GM23338 (cell line): ENCODE data around the gene PPP1R7. TPM values are rescaled to one million over a fixed set of nuclear protein-coding genes. Genes with fewer than 3 reads are reported as not detected.

Experiments
- ATAC-seq: fragments of 200-7000 bp; cut with Tn5 transposase; 3 replicates; pipeline ENCODE4 v1.9.1; 2020
- DNase-seq: peaks from one replicate; pipeline ENCODE4 v3.0.0-alpha.2; 2015; ENCODE audit warnings: low spot score
- H2AFZ ChIP-seq: fragments of 200-600 bp; sonication (generic); 2 replicates; pipeline ENCODE4 v1.8.0; 2016; ENCODE audit warnings: antibody characterized with exemption, mild to moderate bottlenecking, moderate library complexity
- H3F3A ChIP-seq: fragments of 200-600 bp; sonication (generic); replicated peaks from 2 replicates; pipeline ENCODE4 v1.8.0; 2017; ENCODE audit warnings: antibody characterized with exemption, mixed run types, low read depth
- H3K27ac ChIP-seq: fragments of 200-600 bp; sonication (generic); 2 replicates; pipeline ENCODE4 v1.6.1; 2016; ENCODE audit warnings: low read depth
- H3K27me3 ChIP-seq: fragments of 200-600 bp; sonication (generic); 2 replicates; pipeline ENCODE4 v1.8.0; 2016; ENCODE audit warnings: mild to moderate bottlenecking, mixed run types, moderate library complexity; ENCODE audit not compliant: insufficient read depth
- H3K36me3 ChIP-seq: fragments of 200-600 bp; sonication (generic); 2 replicates; pipeline ENCODE4 v1.8.0; 2016; ENCODE audit warnings: mild to moderate bottlenecking; ENCODE audit not compliant: insufficient read depth
- H3K4me1 ChIP-seq: fragments of 200-600 bp; sonication (generic); 2 replicates; pipeline ENCODE4 v1.8.0; 2016; ENCODE audit warnings: mild to moderate bottlenecking, moderate library complexity; ENCODE audit not compliant: insufficient read depth
- H3K4me2 ChIP-seq: fragments of 200-600 bp; sonication (generic); 2 replicates; pipeline ENCODE4 v1.7.1; 2017; ENCODE audit warnings: mixed run types
- H3K4me3 ChIP-seq: fragments of 200-600 bp; sonication (generic); 2 replicates; pipeline ENCODE4 v1.6.1; 2016; ENCODE audit warnings: mixed run types
- H3K79me2 ChIP-seq: fragments of 200-600 bp; sonication (generic); replicated peaks from 2 replicates; pipeline ENCODE4 v1.8.0; 2017; ENCODE audit warnings: mild to moderate bottlenecking; ENCODE audit not compliant: insufficient read depth
- H3K9me2 ChIP-seq: fragments of 200-600 bp; sonication (generic); 2 replicates; pipeline ENCODE4 v1.8.0; 2017; ENCODE audit not compliant: insufficient read depth
- H4K20me1 ChIP-seq: fragments of 200-600 bp; sonication (generic); replicated peaks from 2 replicates; pipeline ENCODE4 v1.8.0; 2017; ENCODE audit warnings: mild to moderate bottlenecking; ENCODE audit not compliant: insufficient read depth
- H3K27ac Mint-ChIP-seq: 2 replicates; pipeline ENCODE4 v1.8.0; 2020; ENCODE audit warnings: inconsistent platforms, mild to moderate bottlenecking, moderate library complexity, mixed read lengths
- H3K27me3 Mint-ChIP-seq: 3 replicates; pipeline ENCODE4 v1.8.0; 2022; ENCODE audit warnings: low read depth, mild to moderate bottlenecking, moderate library complexity, mixed read lengths, inconsistent platforms; ENCODE audit not compliant: insufficient read depth, poor library complexity
- H3K36me3 Mint-ChIP-seq: 3 replicates; pipeline ENCODE4 v1.8.0; 2021; ENCODE audit warnings: low read depth, mild to moderate bottlenecking, inconsistent platforms, moderate library complexity, mixed read lengths
- H3K4me1 Mint-ChIP-seq: 3 replicates; pipeline ENCODE4 v1.8.0; 2020; ENCODE audit warnings: mild to moderate bottlenecking, inconsistent platforms, mixed read lengths
- H3K4me3 Mint-ChIP-seq: 3 replicates; pipeline ENCODE4 v1.8.0; 2021; ENCODE audit warnings: moderate library complexity, mild to moderate bottlenecking, inconsistent platforms, mixed read lengths
- H3K9me3 Mint-ChIP-seq: 3 replicates; pipeline ENCODE4 v1.8.0; 2020; ENCODE audit warnings: moderate library complexity, mild to moderate bottlenecking, inconsistent platforms, mixed read lengths
- CREB1 ChIP-seq: fragments of 250-450 bp; sonication (Bioruptor Pico); IDR thresholded peaks from 2 replicates; pipeline ENCODE4 v1.5.0; 2020; ENCODE audit warnings: low read depth, mild to moderate bottlenecking, moderate library complexity
- CTCF ChIP-seq, 2 experiments: fragments of 200-600 bp in 1 of 2; sonication (generic) in 1 of 2; conservative IDR thresholded peaks; 2 replicates each; pipeline versions ENCODE4 v1.5.1 to v1.6.1; 2016 to 2017; ENCODE audit warnings: antibody characterized with exemption in 2 of 2, low read depth in 2 of 2, mild to moderate bottlenecking in 2 of 2, moderate library complexity in 1 of 2
- ETS1 ChIP-seq: IDR thresholded peaks from 2 replicates; pipeline ENCODE4 v1.6.1; 2016; ENCODE audit warnings: antibody characterized with exemption
- EZH2phosphoT487 ChIP-seq: fragments of 200-600 bp; sonication (generic); IDR thresholded peaks from one replicate; pipeline ENCODE4 v1.8.1; 2018; ENCODE audit warnings: antibody characterized with exemption; ENCODE audit not compliant: unreplicated experiment
- JUNB ChIP-seq: IDR thresholded peaks from one replicate; pipeline ENCODE4 v1.6.1; 2016; ENCODE audit warnings: antibody characterized with exemption; ENCODE audit not compliant: unreplicated experiment
- NANOG ChIP-seq: IDR thresholded peaks from 2 replicates; pipeline ENCODE4 v1.6.1; 2016; ENCODE audit warnings: antibody characterized with exemption, borderline replicate concordance
- POLR2AphosphoS5 ChIP-seq: IDR thresholded peaks from 2 replicates; pipeline ENCODE4 v1.6.1; 2016; ENCODE audit warnings: antibody characterized with exemption, low read depth
- REST ChIP-seq: IDR thresholded peaks from one replicate; pipeline ENCODE4 v1.6.1; 2018; ENCODE audit warnings: antibody characterized with exemption; ENCODE audit not compliant: unreplicated experiment
- STAT1 ChIP-seq: IDR thresholded peaks from one replicate; pipeline ENCODE4 v1.6.1; 2016; ENCODE audit warnings: antibody characterized with exemption; ENCODE audit not compliant: unreplicated experiment
- ZNF114 ChIP-seq: fragments of 250-450 bp; sonication (Bioruptor Pico); IDR thresholded peaks from 2 replicates; pipeline ENCODE4 v1.5.0; 2020; ENCODE audit warnings: mild to moderate bottlenecking, moderate library complexity
- ZNF331 ChIP-seq: fragments of 250-450 bp; sonication (Bioruptor Pico); IDR thresholded peaks from 2 replicates; pipeline ENCODE4 v1.5.0; 2020; ENCODE audit warnings: low read depth, mild to moderate bottlenecking, moderate library complexity
- polyA plus RNA-seq: library from polyadenylated mRNA; unstranded; fragments of >200 nt; fragmentation: Nextera tagmentation; extraction: Ambion mirVana; gene quantifications from 2 replicates; pipeline ENCODE4 v1.2.1, GENCODE V29; 2016
- total RNA-seq: library from RNA; depleted of rRNA; stranded (reverse); fragments of >200 nt; shearing (Covaris generic); gene quantifications from 2 replicates; pipeline ENCODE4 v1.2.3, GENCODE V29; 2014

The PPP1R7 gene
- total and polyA plus RNA-seq, 2 experiments from 2014 or later, result 48.2 to 94.3 TPM

GRCh38 chr2:241209271-241209670 is 59.0 kb downstream of the PPP1R7 start (continued):
- TF ChIP-seq ETS1, result no peak
- TF ChIP-seq JUNB, result no peak
- TF ChIP-seq POLR2AphosphoS5, result no peak
- no peak for TF ChIP-seq REST
- TF ChIP-seq NANOG, result no peak
- no peak for TF ChIP-seq CREB1 (CRISPR knock-in tag)
- no peak for TF ChIP-seq STAT1
- no peak for TF ChIP-seq CTCF (conservative IDR thresholded peaks at IDR 0.05; ENCODE audit: low read depth in 2 of 2)
- no peak for TF ChIP-seq ZNF114
- no peak for TF ChIP-seq EZH2phosphoT487
- no peak for TF ChIP-seq ZNF331 (CRISPR knock-in tag)

GRCh38 chr2:241211276-241211675 is 61.0 kb downstream of the PPP1R7 start:
- peaks cover 10% of the 10 kb centered on the region; the same call in 2 of the 3 replicates for H3K4me1 Mint-ChIP-seq
- peak; percentile 15 for ATAC-seq

More at GRCh38 chr2:241211276-241211675, 61.0 kb downstream of the PPP1R7 start:
- Histone ChIP-seq H3K4me1 (peaks cover 6% of the 10 kb centered on the region; the same call in 1 of the 2 replicates), H3K4me2 (no peak overlapping the region), H3K4me3 (no peak overlapping the region), H3K27ac (no peak overlapping the region), H3K79me2 (no peaks in the 10 kb centered on the region), H3K27me3 (no peaks in the 10 kb centered on the region), H2AFZ (no peak overlapping the region), H3F3A (no peaks in the 10 kb centered on the region), H3K9me2 (no peaks in the 10 kb centered on the region), H3K36me3 (no peaks in the 10 kb centered on the region), H4K20me1 (no peaks in the 10 kb centered on the region)
- Mint-ChIP-seq H3K4me3 (no peak overlapping the region), H3K27me3 (peaks cover 13% of the 10 kb centered on the region), H3K36me3 (no peaks in the 10 kb centered on the region), H3K9me3 (no peaks in the 10 kb centered on the region; the same call in 2 of the 3 replicates), H3K27ac (no peak overlapping the region)
- TF ChIP-seq NANOG, result no peak
- peak in 1 of 2 experiments; percentile 34; a peak in 2 of 4 replicates for TF ChIP-seq CTCF (conservative IDR thresholded peaks at IDR 0.05; ENCODE audit: low read depth in 2 of 2)
- DNase-seq, result no peak
